ENCODE results near the gene CLCN7. TPM values are rescaled to one million over a fixed set of nuclear protein-coding genes. Genes with fewer than 3 reads are reported as not detected.

The CLCN7 gene
- total RNA-seq, 1 experiment from 2014 or later: 48.2 TPM

GRCh38 chr16:1424028-1424427 lies 50.8 kb downstream of the CLCN7 start:
- no peak for ATAC-seq
- Histone ChIP-seq H3K9ac (ENCODE audit: low read length) (no peak overlapping the region), H4K20me1 (ENCODE audit: low read length) (no peaks in the 10 kb centered on the region), H3K79me2 (ENCODE audit: low read length) (peaks cover 15% of the 10 kb centered on the region), H2AFZ (ENCODE audit: low read length) (no peak overlapping the region), H3K27me3 (ENCODE audit: low read length) (no peaks in the 10 kb centered on the region), H3K4me3 (ENCODE audit: low read length) (no peak overlapping the region), H3K4me1 (ENCODE audit: insufficient read depth, low read length) (0 out of 2 replicates have a peak, but pooled peaks cover under 1% of the 10 kb centered on the region), H3K9me2 (replicated peaks; ENCODE audit: low read length) (no peaks in the 10 kb centered on the region), H3K36me3 (ENCODE audit: low read depth, low read length) (no peaks in the 10 kb centered on the region), H3K9me3 (ENCODE audit: low read length) (no peaks in the 10 kb centered on the region), H3K27ac (ENCODE audit: low read length) (no peak overlapping the region), H3F3A (ENCODE audit: low read length, unreplicated experiment) (no peaks in the 10 kb centered on the region), H3K4me2 (ENCODE audit: low read length) (no peak overlapping the region)
- no peak for DNase-seq
- intact Hi-C loops (cut with micrococcal nuclease): no loop called here
- no peak for TF ChIP-seq EZH2 (IDR thresholded peaks at IDR 0.05; ENCODE audit: low read length, unreplicated experiment)
- no peak for TF ChIP-seq EZH2phosphoT487 (IDR thresholded peaks at IDR 0.05; ENCODE audit: borderline replicate concordance, low read length)
- no peak for TF ChIP-seq CTCF (conservative IDR thresholded peaks at IDR 0.05; ENCODE audit: low read depth, low read length)
- CTCF ChIA-PET: no interaction called here
- no TSS peak for BruUV-seq (replicated peaks)
- POLR2A ChIA-PET (ENCODE audit: unreplicated experiment): no interaction called here

GRCh38 chr16:1422076-1422475 lies 52.8 kb downstream of the CLCN7 start:
- Histone ChIP-seq H4K20me1 (ENCODE audit: low read length) (no peaks in the 10 kb centered on the region), H3K4me2 (ENCODE audit: low read length) (no peak overlapping the region), H3F3A (ENCODE audit: low read length, unreplicated experiment) (no peaks in the 10 kb centered on the region), H3K27ac (ENCODE audit: low read length) (no peak overlapping the region), H3K27me3 (ENCODE audit: low read length) (no peaks in the 10 kb centered on the region), H3K36me3 (ENCODE audit: low read depth, low read length) (no peaks in the 10 kb centered on the region), H3K9me3 (ENCODE audit: low read length) (no peaks in the 10 kb centered on the region), H3K9me2 (replicated peaks; ENCODE audit: low read length) (no peaks in the 10 kb centered on the region), H3K4me3 (ENCODE audit: low read length) (no peak overlapping the region), H2AFZ (ENCODE audit: low read length) (no peak overlapping the region), H3K4me1 (ENCODE audit: insufficient read depth, low read length) (0 out of 2 replicates have a peak, but pooled peaks cover 5% of the 10 kb centered on the region), H3K79me2 (ENCODE audit: low read length) (peaks cover 32% of the 10 kb centered on the region), H3K9ac (ENCODE audit: low read length) (no peak overlapping the region)
- POLR2A ChIA-PET (ENCODE audit: unreplicated experiment): no interaction called here
- BruUV-seq (replicated peaks): no TSS peak
- TF ChIP-seq CTCF (conservative IDR thresholded peaks at IDR 0.05; ENCODE audit: low read depth, low read length): no peak
- no peak for TF ChIP-seq EZH2 (IDR thresholded peaks at IDR 0.05; ENCODE audit: low read length, unreplicated experiment)
- TF ChIP-seq EZH2phosphoT487 (IDR thresholded peaks at IDR 0.05; ENCODE audit: borderline replicate concordance, low read length): no peak
- ATAC-seq: no peak
- no peak for DNase-seq
- intact Hi-C loops (cut with micrococcal nuclease): no loop called here
- CTCF ChIA-PET: no interaction called here

- peak overlapping the region; percentile 94 for H3K9ac ChIP-seq (ENCODE audit: low read length)
- H3K79me2 ChIP-seq (ENCODE audit: low read length): peaks cover 32% of the 10 kb centered on the region
- DNase-seq (no peak), ATAC-seq (peak; percentile 34)
- ChIA-PET CTCF (no interaction called here), POLR2A (ENCODE audit: unreplicated experiment) (interaction anchor here (0.8 kb wide), 1 partner anchor 15 kb away, joined by 17 read pairs; no protein-coding TSS in a partner anchor)
- TSS peak; percentile 93 for BruUV-seq (replicated peaks)
- H3K4me3 ChIP-seq (ENCODE audit: low read length): peak overlapping the region; percentile 86
- H3F3A ChIP-seq (ENCODE audit: low read length, unreplicated experiment): peaks cover 6% of the 10 kb centered on the region
- H2AFZ ChIP-seq (ENCODE audit: low read length): peak overlapping the region; percentile 52; the same call in 1 of the 2 replicates
- H3K9me2 ChIP-seq (replicated peaks; ENCODE audit: low read length): no peaks in the 10 kb centered on the region
- 0 out of 2 replicates have a peak, but pooled peaks cover 5% of the 10 kb centered on the region for H3K4me1 ChIP-seq (ENCODE audit: insufficient read depth, low read length)
- H3K4me2 ChIP-seq (ENCODE audit: low read length): peak overlapping the region; percentile 100
- no peaks in the 10 kb centered on the region for H3K36me3 ChIP-seq (ENCODE audit: low read depth, low read length)
- no peaks in the 10 kb centered on the region for H3K27me3 ChIP-seq (ENCODE audit: low read length)
- intact Hi-C loops (cut with micrococcal nuclease): no loop called here
- no peaks in the 10 kb centered on the region for H3K9me3 ChIP-seq (ENCODE audit: low read length)
- TF ChIP-seq EZH2phosphoT487 (IDR thresholded peaks at IDR 0.05; ENCODE audit: borderline replicate concordance, low read length) (no peak), EZH2 (IDR thresholded peaks at IDR 0.05; ENCODE audit: low read length, unreplicated experiment) (no peak), CTCF (conservative IDR thresholded peaks at IDR 0.05; ENCODE audit: low read depth, low read length) (no peak)
- peak overlapping the region; percentile 46 for H3K27ac ChIP-seq (ENCODE audit: low read length)
- H4K20me1 ChIP-seq (ENCODE audit: low read length): no peaks in the 10 kb centered on the region
Observed at GRCh38 chr16:1420111-1420539, 54.7 kb downstream of the CLCN7 start.

Data from PC-3 (cell line).